ENCODE measurements around the gene MYH14. TPM values are rescaled to one million over a fixed set of nuclear protein-coding genes. Genes with fewer than 3 reads are reported as not detected.
A peak's percentile ranks its signal among the peaks of the same experiment; 100 is the strongest.

MYH14 gene
- polyA plus RNA-seq, 3 donors: not detected

GRCh38 chr19:50258918-50259372 is 55.5 kb downstream of the MYH14 start:
- no peaks in the 10 kb centered on the region for H3K36me3 ChIP-seq (replicated peaks in 1 of 2; ENCODE audit: control insufficient read depth in 1 of 2, insufficient read depth in 2 of 2, low read length in 2 of 2)
- no peaks in the 10 kb centered on the region for H4K20me1 ChIP-seq (ENCODE audit: insufficient read depth, low read length)
- no peak overlapping the region for H3K4me3 Mint-ChIP-seq
- no peaks in the 10 kb centered on the region for H3K79me2 ChIP-seq (ENCODE audit: insufficient read depth, low read length)
- H3K4me3 ChIP-seq (replicated peaks in 1 of 3; ENCODE audit: low read depth in 2 of 3, low read length in 3 of 3): no peak overlapping the region
- intact Hi-C loops (cut with micrococcal nuclease): no loop called here
- no peaks in the 10 kb centered on the region for H3K27me3 ChIP-seq (ENCODE audit: control insufficient read depth in 2 of 2, insufficient read depth in 2 of 2, low read length in 2 of 2)
- DNase-seq: peak; percentile 17 to 53 (median 24)
- no peaks in the 10 kb centered on the region for H3K36me3 Mint-ChIP-seq
- H3K27ac ChIP-seq (ENCODE audit: low read depth in 1 of 2, low read length in 2 of 2): no peak overlapping the region
- H3K9me3 ChIP-seq (replicated peaks in 1 of 2; ENCODE audit: control insufficient read depth in 1 of 2, insufficient read depth in 1 of 2, low read length in 2 of 2): peaks cover 3 to 8% of the 10 kb centered on the region in 2 donors
- H2AFZ ChIP-seq (ENCODE audit: insufficient read depth, low read depth, low read length, poor library complexity, severe bottlenecking): no peak overlapping the region
- TF ChIP-seq CTCF (IDR thresholded peaks at IDR 0.05): peak; percentile 87
- 48% methylated on average over 23 of the region's 25 CpGs for WGBS (ENCODE audit: insufficient coverage)
- H3K4me1 ChIP-seq (ENCODE audit: control insufficient read depth in 1 of 2, insufficient read depth in 2 of 2, low read length in 2 of 2): no peaks in the 10 kb centered on the region
- peaks cover 6 to 19% (median 11%) of the 10 kb centered on the region in 7 donors for H3K9me3 Mint-ChIP-seq
- no peak overlapping the region for H3K27ac Mint-ChIP-seq
- peaks cover 2 to 12% (median 3%) of the 10 kb centered on the region in 3 donors for H3K27me3 Mint-ChIP-seq (ENCODE audit: low read depth in 3 of 3)
- H3K9ac ChIP-seq (ENCODE audit: insufficient read depth, low read length, poor library complexity, severe bottlenecking): no peak overlapping the region
- H3K4me1 Mint-ChIP-seq: no peaks in the 10 kb centered on the region
- H3K4me2 ChIP-seq (replicated peaks; ENCODE audit: extremely low read depth, low read length, poor library complexity, severe bottlenecking): no peak overlapping the region

GRCh38 chr19:50261446-50261970 is 58.1 kb downstream of the MYH14 start:
- H3K9ac ChIP-seq (ENCODE audit: insufficient read depth, low read length, poor library complexity, severe bottlenecking): no peak overlapping the region
- H3K27ac ChIP-seq (ENCODE audit: low read depth in 1 of 2, low read length in 2 of 2): no peak overlapping the region
- H3K4me2 ChIP-seq (replicated peaks; ENCODE audit: extremely low read depth, low read length, poor library complexity, severe bottlenecking): no peak overlapping the region
- no peak overlapping the region for H3K4me3 ChIP-seq (replicated peaks in 1 of 3; ENCODE audit: low read depth in 2 of 3, low read length in 3 of 3)
- no peaks in the 10 kb centered on the region for H3K27me3 ChIP-seq (ENCODE audit: control insufficient read depth in 2 of 2, insufficient read depth in 2 of 2, low read length in 2 of 2)
- no peak overlapping the region for H3K4me3 Mint-ChIP-seq
- no peak for TF ChIP-seq CTCF (IDR thresholded peaks at IDR 0.05)
- H3K36me3 Mint-ChIP-seq: no peaks in the 10 kb centered on the region
- intact Hi-C loops (cut with micrococcal nuclease): no loop called here
- H3K9me3 ChIP-seq (replicated peaks in 1 of 2; ENCODE audit: control insufficient read depth in 1 of 2, insufficient read depth in 1 of 2, low read length in 2 of 2): peaks cover 0 to 3% of the 10 kb centered on the region in 2 donors
- no peak overlapping the region for H2AFZ ChIP-seq (ENCODE audit: insufficient read depth, low read depth, low read length, poor library complexity, severe bottlenecking)
- no peaks in the 10 kb centered on the region for H3K79me2 ChIP-seq (ENCODE audit: insufficient read depth, low read length)
- H3K4me1 Mint-ChIP-seq: no peaks in the 10 kb centered on the region
- H3K9me3 Mint-ChIP-seq: peaks cover 0 to 4% (median 0%) of the 10 kb centered on the region in 7 donors
- 94% methylated on average over 14 of the region's 16 CpGs for WGBS (ENCODE audit: insufficient coverage)
- DNase-seq: no peak
- no peaks in the 10 kb centered on the region for H3K4me1 ChIP-seq (ENCODE audit: control insufficient read depth in 1 of 2, insufficient read depth in 2 of 2, low read length in 2 of 2)
- H3K27me3 Mint-ChIP-seq (ENCODE audit: low read depth in 3 of 3): peaks cover 3 to 7% (median 3%) of the 10 kb centered on the region in 3 donors
- H3K27ac Mint-ChIP-seq: no peak overlapping the region
- H4K20me1 ChIP-seq (ENCODE audit: insufficient read depth, low read length): no peaks in the 10 kb centered on the region
- H3K36me3 ChIP-seq (replicated peaks in 1 of 2; ENCODE audit: control insufficient read depth in 1 of 2, insufficient read depth in 2 of 2, low read length in 2 of 2): no peaks in the 10 kb centered on the region

All from CD14-positive monocyte (primary cell).